ENCODE data around the gene COX4I1.

DNA sequence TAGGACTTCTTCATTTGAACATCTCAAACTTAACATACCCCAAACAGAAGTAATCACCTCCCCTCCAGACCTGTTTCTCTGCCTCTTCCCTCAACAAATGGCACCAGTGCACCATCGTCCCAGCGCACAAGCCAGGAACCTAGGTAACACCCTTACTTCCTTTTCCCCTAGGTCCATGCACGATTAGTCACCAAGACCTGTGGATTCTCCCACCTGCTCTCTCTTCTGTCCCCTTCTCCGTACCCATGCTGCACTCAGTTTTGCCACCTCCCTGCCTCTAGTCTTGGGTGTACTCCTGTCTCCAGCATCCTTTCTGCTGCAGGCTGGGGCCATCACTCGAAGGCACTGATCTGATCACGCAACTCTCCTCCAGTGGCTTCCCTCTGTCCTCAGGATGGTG is 3.3 kb upstream of the COX4I1 start:
- TF ChIP-seq FOXA1 (IDR thresholded peaks at IDR 0.05) (no peak), CTBP1 (IDR thresholded peaks at IDR 0.05; ENCODE audit: borderline replicate concordance) (no peak), BHLHE40 (IDR thresholded peaks at IDR 0.05; ENCODE audit: borderline replicate concordance) (no peak), NFRKB (IDR thresholded peaks at IDR 0.05) (no peak), TARDBP (IDR thresholded peaks at IDR 0.05) (no peak), L3MBTL2 (conservative IDR thresholded peaks at IDR 0.05) (no peak), FOXM1 (IDR thresholded peaks at IDR 0.05; ENCODE audit: borderline replicate concordance) (no peak), ZNF384 (IDR thresholded peaks at IDR 0.05) (no peak), SP1 (IDR thresholded peaks at IDR 0.05) (no peak), HDGF (IDR thresholded peaks at IDR 0.05; ENCODE audit: borderline replicate concordance) (no peak), FOXK2 (IDR thresholded peaks at IDR 0.05) (no peak), ELF4 (IDR thresholded peaks at IDR 0.05) (no peak)
- TF ChIP-seq, protein P1, sequence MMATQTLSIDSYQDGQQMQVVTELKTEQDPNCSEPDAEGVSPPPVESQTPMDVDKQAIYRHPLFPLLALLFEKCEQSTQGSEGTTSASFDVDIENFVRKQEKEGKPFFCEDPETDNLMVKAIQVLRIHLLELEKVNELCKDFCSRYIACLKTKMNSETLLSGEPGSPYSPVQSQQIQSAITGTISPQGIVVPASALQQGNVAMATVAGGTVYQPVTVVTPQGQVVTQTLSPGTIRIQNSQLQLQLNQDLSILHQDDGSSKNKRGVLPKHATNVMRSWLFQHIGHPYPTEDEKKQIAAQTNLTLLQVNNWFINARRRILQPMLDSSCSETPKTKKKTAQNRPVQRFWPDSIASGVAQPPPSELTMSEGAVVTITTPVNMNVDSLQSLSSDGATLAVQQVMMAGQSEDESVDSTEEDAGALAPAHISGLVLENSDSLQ (IDR thresholded peaks at IDR 0.05): no peak

Data from HEK293T (cell line).